Measurements from ENCODE around the gene CALML3.

DNA sequence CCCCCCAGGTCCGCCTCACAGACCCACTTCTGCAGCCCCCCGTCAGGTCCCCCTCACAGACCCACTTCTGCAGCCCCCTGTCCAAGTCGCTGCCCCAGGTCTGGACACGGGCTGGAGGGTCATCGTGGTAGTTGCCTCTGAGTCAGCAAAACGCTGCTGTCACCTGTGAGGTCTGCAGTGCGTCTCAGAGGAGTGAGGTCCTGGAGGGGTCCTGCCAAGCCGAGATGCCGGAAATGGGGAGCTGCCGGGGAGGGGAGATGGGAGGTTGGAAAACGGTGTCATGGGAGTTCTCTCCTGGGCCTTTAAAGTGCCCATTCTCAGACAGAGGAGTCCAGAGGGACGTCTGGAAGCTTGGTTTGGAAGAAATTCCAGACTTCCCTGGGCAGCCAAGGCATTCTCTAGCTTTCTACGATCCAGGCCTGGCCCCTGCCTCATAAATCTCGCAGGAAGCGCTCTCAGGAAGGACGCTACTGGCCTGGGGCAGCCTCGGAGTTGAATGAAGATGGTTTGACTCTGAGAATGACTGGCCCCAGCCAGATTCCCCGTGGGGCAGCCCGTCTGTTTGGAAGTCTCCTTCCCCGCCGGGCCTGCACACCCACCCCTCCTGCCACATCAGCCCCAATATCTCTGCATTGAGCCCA is 38.7 kb downstream of the CALML3 start:
- TF ChIP-seq, protein P1, sequence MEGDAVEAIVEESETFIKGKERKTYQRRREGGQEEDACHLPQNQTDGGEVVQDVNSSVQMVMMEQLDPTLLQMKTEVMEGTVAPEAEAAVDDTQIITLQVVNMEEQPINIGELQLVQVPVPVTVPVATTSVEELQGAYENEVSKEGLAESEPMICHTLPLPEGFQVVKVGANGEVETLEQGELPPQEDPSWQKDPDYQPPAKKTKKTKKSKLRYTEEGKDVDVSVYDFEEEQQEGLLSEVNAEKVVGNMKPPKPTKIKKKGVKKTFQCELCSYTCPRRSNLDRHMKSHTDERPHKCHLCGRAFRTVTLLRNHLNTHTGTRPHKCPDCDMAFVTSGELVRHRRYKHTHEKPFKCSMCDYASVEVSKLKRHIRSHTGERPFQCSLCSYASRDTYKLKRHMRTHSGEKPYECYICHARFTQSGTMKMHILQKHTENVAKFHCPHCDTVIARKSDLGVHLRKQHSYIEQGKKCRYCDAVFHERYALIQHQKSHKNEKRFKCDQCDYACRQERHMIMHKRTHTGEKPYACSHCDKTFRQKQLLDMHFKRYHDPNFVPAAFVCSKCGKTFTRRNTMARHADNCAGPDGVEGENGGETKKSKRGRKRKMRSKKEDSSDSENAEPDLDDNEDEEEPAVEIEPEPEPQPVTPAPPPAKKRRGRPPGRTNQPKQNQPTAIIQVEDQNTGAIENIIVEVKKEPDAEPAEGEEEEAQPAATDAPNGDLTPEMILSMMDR (conservative IDR thresholded peaks at IDR 0.05 in 1 of 2, IDR thresholded peaks at IDR 0.05 in 1 of 2; ENCODE audit: low read depth in 1 of 2, low read length in 2 of 2), result no peak
- TF ChIP-seq EZH2 (IDR thresholded peaks at IDR 0.05; ENCODE audit: low read length, missing control alignments), result no peak
